ENCODE measurements around the gene ANKS1B.
A peak's percentile ranks its signal among the peaks of the same experiment; 100 is the strongest.

The ANKS1B gene

DNA sequence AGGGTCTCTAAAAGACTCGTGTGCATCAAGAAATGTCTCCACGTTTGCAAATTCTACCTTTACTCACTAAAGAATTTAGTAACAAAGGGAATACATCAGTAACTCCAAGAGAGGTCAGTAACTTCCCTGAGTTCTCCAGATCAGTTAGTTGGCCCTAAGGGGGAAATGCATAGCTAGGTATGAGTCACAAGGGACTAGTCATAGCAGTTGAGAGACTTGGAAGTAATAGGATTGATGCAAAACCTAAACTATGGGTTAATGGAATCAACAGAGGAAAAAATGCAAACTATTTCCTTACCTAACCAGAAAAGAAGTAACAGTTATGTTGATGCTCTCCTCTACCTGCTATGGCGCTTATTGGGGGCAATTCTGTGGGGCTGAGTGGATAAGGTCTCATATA, 486.0 kb downstream of the ANKS1B start:
- TF ChIP-seq, protein P1, sequence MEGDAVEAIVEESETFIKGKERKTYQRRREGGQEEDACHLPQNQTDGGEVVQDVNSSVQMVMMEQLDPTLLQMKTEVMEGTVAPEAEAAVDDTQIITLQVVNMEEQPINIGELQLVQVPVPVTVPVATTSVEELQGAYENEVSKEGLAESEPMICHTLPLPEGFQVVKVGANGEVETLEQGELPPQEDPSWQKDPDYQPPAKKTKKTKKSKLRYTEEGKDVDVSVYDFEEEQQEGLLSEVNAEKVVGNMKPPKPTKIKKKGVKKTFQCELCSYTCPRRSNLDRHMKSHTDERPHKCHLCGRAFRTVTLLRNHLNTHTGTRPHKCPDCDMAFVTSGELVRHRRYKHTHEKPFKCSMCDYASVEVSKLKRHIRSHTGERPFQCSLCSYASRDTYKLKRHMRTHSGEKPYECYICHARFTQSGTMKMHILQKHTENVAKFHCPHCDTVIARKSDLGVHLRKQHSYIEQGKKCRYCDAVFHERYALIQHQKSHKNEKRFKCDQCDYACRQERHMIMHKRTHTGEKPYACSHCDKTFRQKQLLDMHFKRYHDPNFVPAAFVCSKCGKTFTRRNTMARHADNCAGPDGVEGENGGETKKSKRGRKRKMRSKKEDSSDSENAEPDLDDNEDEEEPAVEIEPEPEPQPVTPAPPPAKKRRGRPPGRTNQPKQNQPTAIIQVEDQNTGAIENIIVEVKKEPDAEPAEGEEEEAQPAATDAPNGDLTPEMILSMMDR (IDR thresholded peaks at IDR 0.05; ENCODE audit: low read depth, low read length), result no peak
- DNase-seq (ENCODE audit: extremely low read depth, low read depth), result no peak

- DNase-seq (ENCODE audit: extremely low read depth, low read depth), result no peak
- TF ChIP-seq, protein P1 (IDR thresholded peaks at IDR 0.05; ENCODE audit: low read depth, low read length), result no peak
Measured at GRCh38 chr12:99495799-99496198, 488.9 kb downstream of the ANKS1B start.

GRCh38 chr12:99493197-99493596, 491.5 kb downstream of the ANKS1B start:
- DNase-seq (ENCODE audit: extremely low read depth, low read depth), result no peak
- TF ChIP-seq, protein P1 (IDR thresholded peaks at IDR 0.05; ENCODE audit: low read depth, low read length), result no peak

- TF ChIP-seq, protein P1 (IDR thresholded peaks at IDR 0.05; ENCODE audit: low read depth, low read length), result no peak
Measured at GRCh38 chr12:99486277-99486676, 498.5 kb downstream of the ANKS1B start.

GRCh38 chr12:99479149-99479548, 505.6 kb downstream of the ANKS1B start:
- no peak for DNase-seq (ENCODE audit: extremely low read depth, low read depth)
- TF ChIP-seq, protein P1 (IDR thresholded peaks at IDR 0.05; ENCODE audit: low read depth, low read length), result no peak

More at GRCh38 chr12:99486277-99486676, 498.5 kb downstream of the ANKS1B start:
- no peak for DNase-seq (ENCODE audit: extremely low read depth, low read depth)

GRCh38 chr12:99476956-99477355, 507.8 kb downstream of the ANKS1B start:
- no peak for DNase-seq (ENCODE audit: extremely low read depth, low read depth)
- TF ChIP-seq, protein P1 (IDR thresholded peaks at IDR 0.05; ENCODE audit: low read depth, low read length), result no peak

GRCh38 chr12:99455350-99456035, 529.2 kb downstream of the ANKS1B start:
- TF ChIP-seq, protein P1 (IDR thresholded peaks at IDR 0.05; ENCODE audit: low read depth, low read length), result no peak
- peak; percentile 27 for DNase-seq (ENCODE audit: extremely low read depth, low read depth)

Measured in AG09319 (cell line).